Urinary bladder (tissue), 4 donors: ENCODE measurements around the gene PTPRN2. TPM values are rescaled to one million over a fixed set of nuclear protein-coding genes. Genes with fewer than 3 reads are reported as not detected.

Experiments used
- DNase-seq: peaks from one replicate; pipeline ENCODE4 v3.0.0-alpha.2; 2015; ENCODE audit errors: extremely low spot score
- H3K27ac ChIP-seq: one replicate; pipeline ENCODE4 v1.5.1; 2013; ENCODE audit warnings: low read depth, mild to moderate bottlenecking, moderate library complexity
- H3K36me3 ChIP-seq: one replicate; pipeline ENCODE4 v1.6.1; 2013; ENCODE audit warnings: mild to moderate bottlenecking, moderate library complexity; ENCODE audit not compliant: insufficient read depth
- H3K4me1 ChIP-seq: one replicate; pipeline ENCODE4 v1.6.1; 2013; ENCODE audit warnings: mild to moderate bottlenecking, moderate library complexity; ENCODE audit not compliant: insufficient read depth
- H3K4me3 ChIP-seq: one replicate; pipeline ENCODE4 v1.5.1; 2013; ENCODE audit warnings: low read depth, low read length
- WGBS: extraction: QIAGEN DNeasy Blood & Tissue Kit; methylation state at CpG from one replicate; pipeline ENCODE4 v1.1.7; 2013; 5-methylcytosine and 5-hydroxymethylcytosine counted together
- polyA plus RNA-seq: library from polyadenylated mRNA; stranded (reverse); fragments of 200-250 nt; gene quantifications from one replicate; pipeline ENCODE4 v1.2.3, GENCODE V29; 2013
- total RNA-seq: library from RNA; depleted of rRNA; stranded (reverse); fragments of >200 nt; gene quantifications from one replicate; pipeline ENCODE4 v1.2.3, GENCODE V29; 2014
- donor health status: healthy with polysubstance abuse.
- donor health status: healthy.

Gene PTPRN2
- total and polyA plus RNA-seq, 2 donors: 2.8 to 4.4 TPM

DNA sequence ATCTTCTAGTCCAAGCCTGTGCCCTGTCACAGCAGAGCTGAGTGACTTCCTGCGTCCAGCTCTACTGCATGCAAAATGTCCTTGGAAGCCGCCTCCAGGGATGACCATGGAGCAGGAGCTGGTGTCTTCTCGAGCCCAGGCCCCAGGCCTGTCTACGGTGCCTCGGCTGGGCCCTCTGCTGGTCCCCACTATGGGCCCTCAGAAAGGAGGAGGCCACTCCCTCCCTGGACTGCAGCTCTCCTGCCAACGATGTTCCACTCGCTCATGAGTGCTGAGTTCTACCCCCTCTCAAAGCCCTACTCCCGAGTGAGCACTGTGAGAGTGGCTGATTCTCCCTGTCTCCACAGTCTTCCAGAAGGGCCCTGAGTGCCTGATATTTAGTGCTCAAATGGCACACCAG lies 504.9 kb downstream of the PTPRN2 start:
- Histone ChIP-seq H3K4me1 (no peaks in the 10 kb centered on the region), H3K27ac (no peak overlapping the region), H3K36me3 (no peaks in the 10 kb centered on the region), H3K4me3 (no peak overlapping the region)
- no peak for DNase-seq
- WGBS: 86% methylated on average over 8 of the region's 8 CpGs

DNA sequence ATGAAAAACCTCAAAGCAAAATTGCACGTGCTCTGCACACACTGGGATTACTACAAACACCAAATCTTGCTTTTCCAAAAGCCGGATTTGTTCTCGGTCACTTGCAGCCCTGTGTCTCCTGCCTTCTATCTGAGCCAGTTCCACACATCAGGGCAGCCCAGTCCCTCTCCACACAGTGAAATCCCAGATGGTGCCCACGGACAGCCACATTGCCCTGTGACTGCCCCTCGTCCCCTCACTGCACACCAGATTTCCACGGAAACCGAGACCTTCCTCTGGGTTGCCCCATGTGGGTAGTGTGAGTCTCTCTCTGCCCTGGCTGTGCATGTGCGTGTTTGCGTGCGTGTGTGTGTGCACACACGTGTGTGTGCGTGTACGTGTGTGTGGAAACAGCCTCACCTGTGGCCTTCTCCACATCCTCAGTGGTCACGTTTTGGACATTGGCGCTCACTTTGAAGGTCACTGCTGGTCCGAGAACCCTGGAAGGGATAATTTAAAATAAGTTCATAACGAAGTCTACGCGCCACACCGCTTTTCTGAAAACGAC lies 506.7 kb downstream of the PTPRN2 start:
- no peak for DNase-seq
- H3K4me1 ChIP-seq: no peaks in the 10 kb centered on the region
- WGBS: 86% methylated on average over 21 of the region's 21 CpGs

DNA sequence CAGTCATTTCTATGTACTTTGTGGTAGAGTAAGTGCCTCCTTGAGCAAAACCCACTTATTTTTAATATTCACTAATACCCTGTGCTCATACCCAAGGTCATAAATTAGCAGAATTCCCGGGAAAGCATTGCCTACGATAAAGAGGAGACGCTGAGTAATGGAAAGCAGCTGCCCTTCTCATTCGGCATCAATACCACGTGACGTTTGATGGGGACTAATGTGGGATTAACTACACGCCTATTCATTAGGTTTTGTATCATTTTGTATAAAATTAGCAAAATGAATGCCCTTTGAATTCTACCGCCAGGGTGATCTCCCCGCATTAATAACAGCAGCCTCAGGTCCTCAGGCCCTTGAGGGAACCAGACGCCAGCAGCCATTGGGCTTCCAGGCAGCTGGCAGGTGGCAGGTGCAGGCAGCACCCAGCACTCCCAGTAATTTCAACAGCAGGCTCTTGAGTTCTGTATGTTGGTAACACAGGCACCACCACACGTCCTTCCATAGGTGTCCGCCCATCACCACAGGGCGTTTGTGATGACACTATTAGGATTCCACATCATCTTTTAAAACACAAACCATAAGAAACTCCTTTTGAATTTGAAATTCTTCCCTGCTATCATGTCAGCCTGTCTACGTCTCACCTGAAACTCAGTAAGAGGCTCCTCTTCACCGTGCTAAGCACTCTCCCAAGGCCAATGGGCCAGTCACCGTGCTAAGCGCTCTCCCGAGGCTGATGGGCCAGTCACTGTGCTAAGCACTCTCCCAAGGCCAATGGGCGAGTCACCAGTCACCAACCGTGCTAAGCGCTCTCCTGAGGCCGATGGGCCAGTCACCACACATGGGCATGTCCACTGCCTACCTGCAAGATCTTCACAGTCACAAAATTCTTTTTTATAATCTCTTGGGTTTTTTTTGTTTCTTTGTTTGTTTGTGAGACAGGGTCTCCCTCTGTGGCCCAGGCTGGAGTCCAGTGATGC lies 509.4 kb downstream of the PTPRN2 start:
- Histone ChIP-seq H3K27ac (no peak overlapping the region), H3K4me1 (no peaks in the 10 kb centered on the region), H3K36me3 (no peaks in the 10 kb centered on the region), H3K4me3 (no peak overlapping the region)
- no peak for DNase-seq
- 79% methylated on average over 22 of the region's 22 CpGs for WGBS

More for the DNA sequence above, 506.7 kb downstream of the PTPRN2 start:
- H3K4me3 ChIP-seq: no peak overlapping the region
- no peaks in the 10 kb centered on the region for H3K36me3 ChIP-seq
- H3K27ac ChIP-seq: no peak overlapping the region

GRCh38 chr7:158077151-158077840 lies 510.3 kb downstream of the PTPRN2 start:
- WGBS: 53% methylated on average over 21 of the region's 21 CpGs
- no peak for DNase-seq
- Histone ChIP-seq H3K4me3 (no peak overlapping the region), H3K4me1 (no peaks in the 10 kb centered on the region), H3K27ac (no peak overlapping the region), H3K36me3 (no peaks in the 10 kb centered on the region)

DNA sequence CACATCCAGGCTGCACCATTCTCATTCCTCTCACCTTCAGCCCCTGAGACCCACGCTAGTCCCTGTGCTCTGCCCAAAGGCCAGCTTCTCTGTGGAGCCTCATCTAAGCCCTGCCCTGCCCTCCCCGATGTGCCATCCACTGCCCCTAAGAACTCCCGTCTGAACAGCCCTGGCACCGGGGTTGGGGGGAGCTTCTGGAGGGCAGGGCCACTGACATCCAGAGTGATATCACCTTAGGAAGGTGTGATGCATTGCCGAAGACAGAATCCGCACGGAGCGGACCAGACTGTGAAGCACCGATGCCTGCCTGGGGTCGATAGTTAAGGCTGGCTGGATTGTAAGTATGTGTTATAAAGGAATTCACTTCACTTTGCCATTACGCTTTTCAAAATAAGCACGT lies 511.0 kb downstream of the PTPRN2 start:
- no peak overlapping the region for H3K4me3 ChIP-seq
- DNase-seq: no peak
- H3K36me3 ChIP-seq: no peaks in the 10 kb centered on the region
- 86% methylated on average over 12 of the region's 12 CpGs for WGBS
- H3K4me1 ChIP-seq: no peaks in the 10 kb centered on the region
- H3K27ac ChIP-seq: no peak overlapping the region

GRCh38 chr7:158076215-158076614 lies 511.4 kb downstream of the PTPRN2 start:
- Histone ChIP-seq H3K4me1 (no peaks in the 10 kb centered on the region), H3K4me3 (no peak overlapping the region), H3K36me3 (no peaks in the 10 kb centered on the region), H3K27ac (no peak overlapping the region)
- 85% methylated on average over 11 of the region's 11 CpGs for WGBS
- DNase-seq: no peak

GRCh38 chr7:158075633-158076001 lies 512.0 kb downstream of the PTPRN2 start:
- Histone ChIP-seq H3K4me3 (no peak overlapping the region), H3K27ac (no peak overlapping the region), H3K4me1 (no peaks in the 10 kb centered on the region), H3K36me3 (no peaks in the 10 kb centered on the region)
- no peak for DNase-seq
- WGBS: 77% methylated on average over 17 of the region's 17 CpGs

GRCh38 chr7:158074896-158075632 lies 512.6 kb downstream of the PTPRN2 start:
- no peaks in the 10 kb centered on the region for H3K4me1 ChIP-seq
- no peak for DNase-seq
- H3K4me3 ChIP-seq: no peak overlapping the region
- H3K36me3 ChIP-seq: no peaks in the 10 kb centered on the region
- H3K27ac ChIP-seq: no peak overlapping the region
- WGBS: 89% methylated on average over 29 of the region's 29 CpGs

- 78% methylated on average over 35 of the region's 35 CpGs for WGBS
- Histone ChIP-seq H3K27ac (no peak overlapping the region), H3K4me3 (no peak overlapping the region), H3K4me1 (no peaks in the 10 kb centered on the region), H3K36me3 (no peaks in the 10 kb centered on the region)
- no peak for DNase-seq
Observed at GRCh38 chr7:158073845-158074840, 513.5 kb downstream of the PTPRN2 start.

GRCh38 chr7:158072991-158073730 lies 514.5 kb downstream of the PTPRN2 start:
- Histone ChIP-seq H3K4me1 (no peaks in the 10 kb centered on the region), H3K27ac (no peak overlapping the region), H3K4me3 (no peak overlapping the region), H3K36me3 (no peaks in the 10 kb centered on the region)
- no peak for DNase-seq
- WGBS: 88% methylated on average over 18 of the region's 18 CpGs

GRCh38 chr7:158070222-158070920 lies 517.3 kb downstream of the PTPRN2 start:
- H3K4me1 ChIP-seq: no peaks in the 10 kb centered on the region

More at GRCh38 chr7:158070222-158070920, 517.3 kb downstream of the PTPRN2 start:
- Histone ChIP-seq H3K36me3 (no peaks in the 10 kb centered on the region), H3K27ac (no peak overlapping the region), H3K4me3 (no peak overlapping the region)
- 90% methylated on average over 21 of the region's 21 CpGs for WGBS
- no peak for DNase-seq
